HepG2 (cell line): ENCODE results near the gene STK32C.

ENCODE experiments used
- NFE2L1 ChIP-seq: sonication (generic); formaldehyde crosslinking; IDR thresholded peaks from 2 replicates; pipeline ENCODE4 v1.4.0; 2020; ENCODE audit warnings: missing genetic modification reagents, mild to moderate bottlenecking, borderline replicate concordance
- RXRA ChIP-seq: sonication (generic); formaldehyde crosslinking; IDR thresholded peaks from 2 replicates; pipeline ENCODE4 v1.5.1; 2020; ENCODE audit warnings: missing genetic modification reagents
- ZNF264 ChIP-seq: sonication (generic); formaldehyde crosslinking; IDR thresholded peaks from 2 replicates; pipeline ENCODE4 v1.4.0; 2020; ENCODE audit warnings: missing genetic modification reagents

DNA sequence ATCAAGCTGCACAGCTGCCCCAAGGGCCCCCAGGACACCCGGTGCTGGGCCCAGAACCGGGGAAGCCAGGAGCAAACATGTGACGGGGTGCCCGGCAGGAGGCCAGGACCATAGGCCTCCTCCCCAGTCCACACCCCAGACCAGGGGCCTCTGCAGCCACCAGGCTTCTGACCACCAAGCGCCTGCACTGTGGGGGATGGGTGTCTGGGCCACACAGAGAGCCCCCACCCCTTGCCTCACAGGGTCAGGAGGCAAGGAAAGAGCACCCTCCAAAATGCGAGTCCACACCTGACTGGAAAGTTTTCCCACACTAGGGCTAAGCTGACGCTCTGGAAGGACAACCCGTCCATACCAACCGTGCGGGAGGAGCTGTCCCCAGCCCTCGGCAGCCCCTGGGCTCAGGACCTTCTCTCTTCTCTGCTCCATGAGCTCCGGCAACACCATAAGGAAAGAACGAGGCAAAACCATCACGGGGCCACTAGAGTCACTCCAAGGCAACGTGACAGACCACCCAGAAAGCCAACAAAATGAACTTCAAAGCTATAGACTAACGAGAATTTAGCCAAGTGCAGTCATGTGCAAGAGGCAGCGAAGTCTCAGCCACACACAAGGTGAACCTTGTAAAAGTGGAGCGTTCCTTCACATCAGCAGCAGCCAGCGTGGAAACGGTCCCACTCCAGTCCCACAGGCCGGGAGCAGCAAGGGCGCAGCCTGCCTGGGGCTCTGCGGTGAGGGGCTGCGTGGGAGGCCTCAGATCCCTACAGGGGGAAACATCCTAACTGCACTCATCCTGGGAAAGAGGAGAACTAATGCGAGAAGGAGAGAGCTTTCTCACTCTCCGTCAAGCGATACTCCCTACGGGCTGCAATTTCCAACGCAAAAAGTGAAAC, 5.1 kb downstream of the STK32C start:
- no peak for TF ChIP-seq ZNF264 (CRISPR knock-in tag)
- TF ChIP-seq NFE2L1 (CRISPR knock-in tag): no peak
- TF ChIP-seq RXRA (CRISPR knock-in tag): no peak
